ENCODE measurements around the gene MAML2.
A peak's percentile ranks its signal among the peaks of the same experiment; 100 is the strongest.

MAML2 gene

GRCh38 chr11:96055706-96056387 lies 287.1 kb downstream of the MAML2 start:
- Histone ChIP-seq H3K27me3 (ENCODE audit: insufficient read depth, low read length) (no peaks in the 10 kb centered on the region), H3K27ac (ENCODE audit: low read length) (peak overlapping the region; percentile 35), H3K9ac (ENCODE audit: low read depth, low read length) (peak overlapping the region; percentile 46; the same call in 1 of the 2 replicates), H3K4me3 (ENCODE audit: low read length) (no peak overlapping the region; the same call in 1 of the 2 replicates), H3K9me3 (ENCODE audit: insufficient read depth, low read depth, low read length) (no peaks in the 10 kb centered on the region), H3K36me3 (ENCODE audit: insufficient read depth, low read depth, low read length) (no peaks in the 10 kb centered on the region), H3K4me1 (ENCODE audit: insufficient read depth, low read length) (peaks cover 22% of the 10 kb centered on the region)

DNA sequence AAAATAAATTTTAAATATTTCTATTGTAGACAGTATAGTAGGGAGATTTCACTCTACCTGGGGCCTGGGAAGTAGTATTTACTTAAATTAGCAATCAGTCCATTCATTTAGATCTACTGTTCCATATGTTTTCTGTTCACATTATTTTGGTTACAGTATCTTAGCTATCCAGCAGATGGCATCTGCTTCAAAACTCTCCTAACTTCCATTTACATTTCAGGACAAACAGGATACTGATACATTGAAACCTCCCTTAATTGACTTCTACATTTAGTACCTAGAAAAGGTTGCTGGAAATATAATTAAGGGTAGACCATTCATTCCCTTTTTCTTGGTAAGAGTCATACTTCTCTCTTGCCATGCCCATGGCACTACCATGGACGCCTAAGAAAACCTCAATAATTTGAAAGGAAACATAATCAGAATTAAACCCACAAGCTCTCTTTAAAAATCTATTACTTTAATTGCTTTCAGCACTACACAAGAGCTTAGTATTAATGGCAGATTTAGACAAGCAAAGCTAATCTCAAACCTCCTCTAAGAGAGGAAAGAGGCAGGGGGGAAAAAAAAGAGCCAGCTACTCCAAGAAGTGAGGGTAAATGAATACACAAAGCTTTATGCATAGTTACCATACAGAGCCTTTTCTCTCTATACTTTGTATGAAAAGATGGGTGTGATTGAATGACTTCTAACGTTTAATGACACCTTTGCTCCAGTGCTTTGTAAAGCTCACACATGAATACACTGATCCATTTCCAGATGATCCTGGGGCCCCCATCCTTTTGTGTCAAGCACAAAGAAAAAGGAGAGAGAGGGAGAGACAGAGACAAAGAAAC lies 287.9 kb downstream of the MAML2 start:
- H3K4me1 ChIP-seq (ENCODE audit: insufficient read depth, low read length): peaks cover 22% of the 10 kb centered on the region

GRCh38 chr11:96052921-96053651 lies 289.9 kb downstream of the MAML2 start:
- no peak overlapping the region for H3K9ac ChIP-seq (ENCODE audit: low read depth, low read length)

More for the DNA sequence above, 287.9 kb downstream of the MAML2 start:
- peak overlapping the region; percentile 35 for H3K27ac ChIP-seq (ENCODE audit: low read length)
- no peaks in the 10 kb centered on the region for H3K27me3 ChIP-seq (ENCODE audit: insufficient read depth, low read length)
- H3K9me3 ChIP-seq (ENCODE audit: insufficient read depth, low read depth, low read length): no peaks in the 10 kb centered on the region
- peak overlapping the region; percentile 5; the same call in 1 of the 2 replicates for H3K4me3 ChIP-seq (ENCODE audit: low read length)
- H3K9ac ChIP-seq (ENCODE audit: low read depth, low read length): peak overlapping the region; percentile 46; the same call in 1 of the 2 replicates
- H3K36me3 ChIP-seq (ENCODE audit: insufficient read depth, low read depth, low read length): no peaks in the 10 kb centered on the region

GRCh38 chr11:96051820-96052219 lies 291.2 kb downstream of the MAML2 start:
- Histone ChIP-seq H3K9ac (ENCODE audit: low read depth, low read length) (no peak overlapping the region), H3K9me3 (ENCODE audit: insufficient read depth, low read depth, low read length) (no peaks in the 10 kb centered on the region), H3K27ac (ENCODE audit: low read length) (no peak overlapping the region), H3K4me1 (ENCODE audit: insufficient read depth, low read length) (peaks cover 19% of the 10 kb centered on the region), H3K27me3 (ENCODE audit: insufficient read depth, low read length) (no peaks in the 10 kb centered on the region), H3K4me3 (ENCODE audit: low read length) (no peak overlapping the region), H3K36me3 (ENCODE audit: insufficient read depth, low read depth, low read length) (no peaks in the 10 kb centered on the region)

More at GRCh38 chr11:96052921-96053651, 289.9 kb downstream of the MAML2 start:
- H3K27ac ChIP-seq (ENCODE audit: low read length): no peak overlapping the region
- no peaks in the 10 kb centered on the region for H3K9me3 ChIP-seq (ENCODE audit: insufficient read depth, low read depth, low read length)
- no peaks in the 10 kb centered on the region for H3K36me3 ChIP-seq (ENCODE audit: insufficient read depth, low read depth, low read length)
- peaks cover 22% of the 10 kb centered on the region for H3K4me1 ChIP-seq (ENCODE audit: insufficient read depth, low read length)
- H3K4me3 ChIP-seq (ENCODE audit: low read length): no peak overlapping the region
- no peaks in the 10 kb centered on the region for H3K27me3 ChIP-seq (ENCODE audit: insufficient read depth, low read length)

DNA sequence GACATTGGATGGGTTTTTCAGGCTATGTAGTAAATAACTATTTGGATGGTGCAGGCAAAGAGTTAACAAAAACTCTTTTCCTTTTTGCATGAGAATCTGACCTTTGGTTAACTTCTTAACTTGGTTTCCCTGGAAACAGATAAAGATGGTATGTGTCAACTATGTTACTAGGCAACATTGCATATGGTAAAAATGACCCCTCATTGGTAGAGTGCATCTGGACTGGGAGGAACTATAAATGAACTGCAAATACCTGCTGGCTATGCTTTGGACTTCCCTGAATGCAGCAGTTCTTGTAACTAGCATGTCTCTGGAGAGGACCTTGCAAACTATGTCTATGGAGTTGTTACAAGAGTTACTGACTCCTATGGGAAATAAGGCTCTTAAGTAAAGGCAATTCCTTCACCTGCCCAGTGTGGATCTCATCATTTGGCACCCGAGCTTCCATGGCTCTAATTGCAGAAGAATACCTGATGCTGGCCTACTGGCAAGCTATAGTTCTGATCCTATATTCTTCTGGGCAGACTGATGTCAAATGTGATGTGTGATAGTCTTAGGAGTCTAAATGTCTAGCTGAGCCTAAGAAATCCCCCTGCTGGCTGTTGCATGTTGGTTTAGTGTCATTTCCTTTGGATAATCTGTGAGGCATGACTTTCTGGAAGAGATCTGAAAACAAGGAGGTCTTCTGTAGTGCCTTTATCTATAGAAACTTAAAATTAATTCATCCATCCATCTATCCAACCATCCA lies 292.4 kb downstream of the MAML2 start:
- H3K4me3 ChIP-seq (ENCODE audit: low read length): no peak overlapping the region
- no peak overlapping the region for H3K9ac ChIP-seq (ENCODE audit: low read depth, low read length)
- no peaks in the 10 kb centered on the region for H3K9me3 ChIP-seq (ENCODE audit: insufficient read depth, low read depth, low read length)
- no peaks in the 10 kb centered on the region for H3K36me3 ChIP-seq (ENCODE audit: insufficient read depth, low read depth, low read length)
- H3K27ac ChIP-seq (ENCODE audit: low read length): no peak overlapping the region
- H3K27me3 ChIP-seq (ENCODE audit: insufficient read depth, low read length): no peaks in the 10 kb centered on the region
- H3K4me1 ChIP-seq (ENCODE audit: insufficient read depth, low read length): peaks cover 12% of the 10 kb centered on the region; the same call in 1 of the 2 replicates

- Histone ChIP-seq H3K9me3 (ENCODE audit: insufficient read depth, low read depth, low read length) (no peaks in the 10 kb centered on the region), H3K27me3 (ENCODE audit: insufficient read depth, low read length) (no peaks in the 10 kb centered on the region), H3K36me3 (ENCODE audit: insufficient read depth, low read depth, low read length) (no peaks in the 10 kb centered on the region), H3K4me1 (ENCODE audit: insufficient read depth, low read length) (peaks cover 9% of the 10 kb centered on the region; the same call in 1 of the 2 replicates), H3K9ac (ENCODE audit: low read depth, low read length) (no peak overlapping the region), H3K27ac (ENCODE audit: low read length) (no peak overlapping the region), H3K4me3 (ENCODE audit: low read length) (no peak overlapping the region)
Observed at GRCh38 chr11:96049426-96049825, 293.6 kb downstream of the MAML2 start.

DNA sequence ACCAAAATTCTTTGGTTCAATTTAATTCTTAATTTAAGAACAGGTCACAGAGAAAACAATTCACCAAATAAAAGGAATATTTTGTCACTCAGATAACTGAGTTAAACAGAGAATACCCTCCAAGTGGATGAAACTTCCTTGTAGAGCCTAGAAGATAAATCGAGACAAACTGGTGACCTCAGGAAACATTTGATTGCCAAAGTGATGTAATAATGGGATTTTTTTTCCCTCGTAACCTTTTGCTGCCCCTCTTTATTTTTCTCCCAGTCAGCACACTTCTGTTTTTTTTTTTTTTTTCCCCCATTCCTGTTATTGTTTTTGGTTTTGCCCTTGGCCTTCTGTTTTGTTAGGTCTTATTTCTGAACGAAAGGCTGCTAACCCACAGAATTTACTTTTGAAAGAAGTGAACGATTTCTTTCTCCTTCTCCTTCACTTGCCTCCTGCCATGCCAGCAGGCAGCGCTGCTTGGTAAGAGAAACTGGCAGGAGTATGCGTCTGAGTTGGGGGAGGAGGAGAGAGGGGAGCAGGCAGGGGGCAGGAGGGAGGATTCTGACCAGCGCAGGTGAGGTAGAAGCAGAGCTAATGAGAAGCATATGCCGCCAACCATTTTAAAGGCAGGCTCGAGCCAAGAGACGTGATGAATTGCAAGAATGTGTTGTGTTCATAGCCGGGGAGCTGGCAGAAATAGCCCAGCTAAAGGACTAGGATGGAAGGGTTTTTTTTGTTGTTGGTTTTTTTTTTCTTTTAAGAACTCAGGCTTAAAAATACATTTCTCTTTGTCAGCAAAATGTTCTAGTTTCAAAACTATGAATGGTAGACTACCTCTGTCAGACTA lies 297.2 kb downstream of the MAML2 start:
- peaks cover 9% of the 10 kb centered on the region; the same call in 1 of the 2 replicates for H3K4me1 ChIP-seq (ENCODE audit: insufficient read depth, low read length)
- H3K9me3 ChIP-seq (ENCODE audit: insufficient read depth, low read depth, low read length): no peaks in the 10 kb centered on the region
- H3K4me3 ChIP-seq (ENCODE audit: low read length): peak overlapping the region; percentile 29; the same call in 1 of the 2 replicates
- H3K36me3 ChIP-seq (ENCODE audit: insufficient read depth, low read depth, low read length): no peaks in the 10 kb centered on the region
- no peak overlapping the region for H3K27ac ChIP-seq (ENCODE audit: low read length)
- peak overlapping the region; percentile 57; the same call in 1 of the 2 replicates for H3K9ac ChIP-seq (ENCODE audit: low read depth, low read length)
- H3K27me3 ChIP-seq (ENCODE audit: insufficient read depth, low read length): no peaks in the 10 kb centered on the region

- Histone ChIP-seq H3K9ac (ENCODE audit: low read depth, low read length) (no peak overlapping the region), H3K4me3 (ENCODE audit: low read length) (no peak overlapping the region), H3K27ac (ENCODE audit: low read length) (no peak overlapping the region), H3K27me3 (ENCODE audit: insufficient read depth, low read length) (no peaks in the 10 kb centered on the region), H3K4me1 (ENCODE audit: insufficient read depth, low read length) (peaks cover 9% of the 10 kb centered on the region; the same call in 1 of the 2 replicates), H3K9me3 (ENCODE audit: insufficient read depth, low read depth, low read length) (no peaks in the 10 kb centered on the region), H3K36me3 (ENCODE audit: insufficient read depth, low read depth, low read length) (no peaks in the 10 kb centered on the region)
Observed at GRCh38 chr11:96044747-96045146, 298.2 kb downstream of the MAML2 start.

GRCh38 chr11:96044311-96044710 lies 298.7 kb downstream of the MAML2 start:
- Histone ChIP-seq H3K9me3 (ENCODE audit: insufficient read depth, low read depth, low read length) (no peaks in the 10 kb centered on the region), H3K9ac (ENCODE audit: low read depth, low read length) (no peak overlapping the region), H3K4me3 (ENCODE audit: low read length) (no peak overlapping the region), H3K27me3 (ENCODE audit: insufficient read depth, low read length) (no peaks in the 10 kb centered on the region), H3K36me3 (ENCODE audit: insufficient read depth, low read depth, low read length) (no peaks in the 10 kb centered on the region), H3K4me1 (ENCODE audit: insufficient read depth, low read length) (peaks cover 9% of the 10 kb centered on the region; the same call in 1 of the 2 replicates), H3K27ac (ENCODE audit: low read length) (no peak overlapping the region)

DNA sequence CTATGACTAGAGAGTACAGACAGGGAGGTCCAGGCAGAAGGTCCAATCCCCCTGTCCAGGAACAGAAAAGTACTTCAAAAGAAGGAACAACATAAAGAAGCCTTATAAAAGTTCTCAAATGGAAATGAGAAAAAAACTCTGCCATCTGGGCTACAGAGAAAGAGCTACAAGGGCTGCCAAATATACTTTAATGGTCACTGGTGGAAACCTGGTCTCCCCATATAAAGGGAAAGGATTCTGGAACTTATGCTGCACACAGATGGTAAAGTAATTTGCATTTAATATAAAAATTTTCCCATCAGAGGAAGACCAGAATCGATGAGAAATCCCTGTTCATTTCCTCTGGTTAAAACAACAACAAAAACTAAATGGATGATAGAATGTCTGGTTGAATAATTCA lies 299.7 kb downstream of the MAML2 start:
- Histone ChIP-seq H3K9me3 (ENCODE audit: insufficient read depth, low read depth, low read length) (no peaks in the 10 kb centered on the region), H3K4me1 (ENCODE audit: insufficient read depth, low read length) (peaks cover 9% of the 10 kb centered on the region; the same call in 1 of the 2 replicates), H3K4me3 (ENCODE audit: low read length) (no peak overlapping the region), H3K36me3 (ENCODE audit: insufficient read depth, low read depth, low read length) (no peaks in the 10 kb centered on the region), H3K9ac (ENCODE audit: low read depth, low read length) (no peak overlapping the region), H3K27me3 (ENCODE audit: insufficient read depth, low read length) (no peaks in the 10 kb centered on the region), H3K27ac (ENCODE audit: low read length) (no peak overlapping the region)

Measured in iPS-20b (cell line).